Measurements from ENCODE around the gene PSD.

The PSD gene

GRCh38 chr10:102438374-102438773 is 19.8 kb upstream of the PSD start:
- no peak for DNase-seq

GRCh38 chr10:102437515-102437914 is 18.9 kb upstream of the PSD start:
- DNase-seq, result no peak

- no peak for DNase-seq
These were observed 17.7 kb upstream of the PSD start for GRCh38 chr10:102436312-102436711.

- no peak for DNase-seq
These were observed 17.1 kb upstream of the PSD start for GRCh38 chr10:102435529-102436233.

GRCh38 chr10:102435133-102435497 is 16.5 kb upstream of the PSD start:
- DNase-seq, result no peak

- no peak for DNase-seq
These were observed 16.0 kb upstream of the PSD start for GRCh38 chr10:102434394-102435132.

GRCh38 chr10:102433619-102434046 is 15.0 kb upstream of the PSD start:
- no peak for DNase-seq

GRCh38 chr10:102432162-102432950 is 13.8 kb upstream of the PSD start, which contains the start of gene CUEDC2:
Gene CUEDC2, minus strand, starts transcription at chr10:102432574. Its CDS starts 7,386 bp downstream, at chr10:102425188.
- peak; percentile 99 for DNase-seq

GRCh38 chr10:102431452-102432124 is 13.0 kb upstream of the PSD start:
- no peak for DNase-seq

- no peak for DNase-seq
These were observed 10.9 kb upstream of the PSD start for GRCh38 chr10:102429468-102429867.

GRCh38 chr10:102426803-102427287 is 8.3 kb upstream of the PSD start:
- no peak for DNase-seq

GRCh38 chr10:102425444-102425843 is 6.9 kb upstream of the PSD start:
- DNase-seq, result no peak

GRCh38 chr10:102424916-102425315 is 6.3 kb upstream of the PSD start:
- DNase-seq, result no peak

GRCh38 chr10:102424145-102424544 is 5.6 kb upstream of the PSD start:
- DNase-seq, result no peak

- DNase-seq, result no peak
These were observed 4.9 kb upstream of the PSD start for GRCh38 chr10:102423372-102423968.

GRCh38 chr10:102422545-102423129 is 4.1 kb upstream of the PSD start:
- DNase-seq, result peak; percentile 61

- no peak for DNase-seq
These were observed 3.4 kb upstream of the PSD start for GRCh38 chr10:102421757-102422512.

- DNase-seq, result no peak
These were observed 2.8 kb upstream of the PSD start for GRCh38 chr10:102421507-102421756.

- peak; percentile 91 for DNase-seq
These were observed 2.3 kb upstream of the PSD start, which contains the start of gene FBXL15 for GRCh38 chr10:102420714-102421506. Gene FBXL15, plus strand, starts transcription at chr10:102420836. Its CDS starts 294 bp downstream, at chr10:102421130.

GRCh38 chr10:102420181-102420713 is 1.7 kb upstream of the PSD start:
- no peak for DNase-seq
